Activated CD4-positive, alpha-beta T cell treated with anti-CD3 and anti-CD28 coated beads, Interleukin-2, amount 10 ng/mL, durations not matched to agents 24 days and 14 days (primary cell): Measurements from ENCODE around the gene HSD17B4. TPM values are rescaled to one million over a fixed set of nuclear protein-coding genes. Genes with fewer than 3 reads are reported as not detected.
"Not testable (repeated sequence)": the region's sequence is repeated elsewhere in the genome, so short reads cannot be mapped to it uniquely, and the experiment has no call there.

Experiments used
- DNase-seq: peaks from one replicate; pipeline ENCODE4 v3.0.0; 2022
- H3K27ac Mint-ChIP-seq: one replicate; pipeline ENCODE4 v1.8.0; 2022; ENCODE audit warnings: mild to moderate bottlenecking, mixed read lengths
- H3K27me3 Mint-ChIP-seq: one replicate; pipeline ENCODE4 v1.8.0; 2022; ENCODE audit warnings: mixed read lengths
- H3K36me3 Mint-ChIP-seq: one replicate; pipeline ENCODE4 v1.8.0; 2022; ENCODE audit warnings: low read depth, mild to moderate bottlenecking, mixed read lengths
- H3K4me1 Mint-ChIP-seq: one replicate; pipeline ENCODE4 v1.8.0; 2021; ENCODE audit warnings: mixed read lengths
- H3K4me3 Mint-ChIP-seq: one replicate; pipeline ENCODE4 v1.8.0; 2022; ENCODE audit warnings: mild to moderate bottlenecking, moderate library complexity, mixed read lengths
- H3K9me3 Mint-ChIP-seq: one replicate; pipeline ENCODE4 v1.8.0; 2021; ENCODE audit warnings: mixed read lengths
- intact Hi-C: fragments of 100-400 bp; cut with micrococcal nuclease; formaldehyde crosslinking; loops from one replicate; pipeline ENCODE4 v1.15.1; 2023
- total RNA-seq: library from RNA; stranded (reverse); gene quantifications from 2 replicates; pipeline ENCODE4 v1.2.3, GENCODE V29; 2022

Gene HSD17B4
- total RNA-seq, 1 donor from 2014 or later: 52.5 TPM

- not testable (repeated sequence) for H3K4me3 Mint-ChIP-seq, H3K27ac Mint-ChIP-seq, H3K36me3 Mint-ChIP-seq, H3K4me1 Mint-ChIP-seq, DNase-seq
- H3K9me3 Mint-ChIP-seq: peaks cover 12% of the 10 kb centered on the region
- peaks cover 47% of the 10 kb centered on the region for H3K27me3 Mint-ChIP-seq
- intact Hi-C loops: loop anchor here (2.0 kb wide), 1 partner anchor 13 kb away; the partner anchor contains the start of gene HSD17B4
Observed at GRCh38 chr5:119439632-119440031, 12.7 kb upstream of the HSD17B4 start.

- peaks cover 12% of the 10 kb centered on the region for H3K9me3 Mint-ChIP-seq
- H3K4me1 Mint-ChIP-seq, intact Hi-C loops, H3K36me3 Mint-ChIP-seq, H3K27ac Mint-ChIP-seq, H3K4me3 Mint-ChIP-seq, DNase-seq: not testable (repeated sequence)
- H3K27me3 Mint-ChIP-seq: peaks cover 47% of the 10 kb centered on the region
Observed at GRCh38 chr5:119444643-119445042, 7.7 kb upstream of the HSD17B4 start.

- Mint-ChIP-seq H3K27me3 (peaks cover 43% of the 10 kb centered on the region), H3K9me3 (peaks cover 8% of the 10 kb centered on the region), H3K27ac (no peak overlapping the region), H3K4me3 (no peak overlapping the region), H3K36me3 (no peaks in the 10 kb centered on the region), H3K4me1 (no peaks in the 10 kb centered on the region)
- no peak for DNase-seq
- intact Hi-C loops: no loop called here
Observed at GRCh38 chr5:119445544-119445943, 6.8 kb upstream of the HSD17B4 start.

- Mint-ChIP-seq H3K4me1 (peaks cover 15% of the 10 kb centered on the region), H3K27me3 (peaks cover 20% of the 10 kb centered on the region), H3K36me3 (no peaks in the 10 kb centered on the region), H3K9me3 (peaks cover 7% of the 10 kb centered on the region), H3K27ac (no peak overlapping the region), H3K4me3 (no peak overlapping the region)
- DNase-seq: no peak
- intact Hi-C loops: no loop called here
Observed at GRCh38 chr5:119449882-119450281, 2.4 kb upstream of the HSD17B4 start.

DNA sequence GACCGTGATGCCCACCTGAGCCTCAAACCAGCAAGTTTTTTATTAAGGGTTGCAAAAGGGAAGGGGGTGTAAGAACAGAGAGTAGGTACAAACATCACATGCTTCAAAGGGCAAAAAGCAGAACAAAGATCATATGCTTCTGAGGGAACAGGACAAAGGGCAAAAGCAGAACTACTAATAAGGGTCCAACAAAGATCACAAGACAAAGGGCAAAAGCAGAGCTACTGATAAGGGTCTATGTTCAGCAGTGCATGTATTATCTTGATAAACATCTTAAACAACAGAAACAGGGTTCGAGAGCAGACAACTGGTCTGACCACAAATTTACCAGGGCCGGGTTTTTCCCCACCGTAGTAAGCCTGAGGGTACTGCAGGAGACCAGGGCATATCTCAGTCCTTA lies 1.7 kb upstream of the HSD17B4 start:
- H3K27ac Mint-ChIP-seq, H3K36me3 Mint-ChIP-seq, H3K9me3 Mint-ChIP-seq, H3K4me3 Mint-ChIP-seq, DNase-seq, intact Hi-C loops: not testable (repeated sequence)
- Mint-ChIP-seq H3K27me3 (peaks cover 18% of the 10 kb centered on the region), H3K4me1 (peaks cover 15% of the 10 kb centered on the region)

- Mint-ChIP-seq H3K36me3 (no peaks in the 10 kb centered on the region), H3K4me1 (peaks cover 15% of the 10 kb centered on the region), H3K27ac (peak overlapping the region; percentile 49), H3K27me3 (peaks cover 18% of the 10 kb centered on the region), H3K4me3 (peak overlapping the region; percentile 95), H3K9me3 (peaks cover 7% of the 10 kb centered on the region)
- intact Hi-C loops: no loop called here
- no peak for DNase-seq
Observed at GRCh38 chr5:119451561-119451960, 736 bp upstream of the HSD17B4 start.

- Mint-ChIP-seq H3K4me1 (peaks cover 15% of the 10 kb centered on the region), H3K36me3 (peaks cover 3% of the 10 kb centered on the region), H3K4me3 (peak overlapping the region; percentile 95), H3K9me3 (peaks cover 7% of the 10 kb centered on the region), H3K27ac (peak overlapping the region; percentile 85), H3K27me3 (peaks cover 15% of the 10 kb centered on the region)
- peak; percentile 54 for DNase-seq
- intact Hi-C loops: loop anchor here (1.0 to 2.0 kb wide), 3 partner anchors 13 to 464 kb away; partner anchors contain the start of gene DTWD2
Observed at GRCh38 chr5:119452060-119452372, 281 bp upstream of the HSD17B4 start.

GRCh38 chr5:119453040-119453373 lies 710 bp downstream of the HSD17B4 start:
- Mint-ChIP-seq H3K27me3 (peaks cover 10% of the 10 kb centered on the region), H3K4me1 (peaks cover 15% of the 10 kb centered on the region), H3K4me3 (peak overlapping the region; percentile 95), H3K9me3 (peaks cover 7% of the 10 kb centered on the region), H3K27ac (peak overlapping the region; percentile 85), H3K36me3 (peaks cover 8% of the 10 kb centered on the region)
- no peak for DNase-seq
- intact Hi-C loops: loop anchor here (2.0 kb wide), 1 partner anchor 14 kb away; no protein-coding TSS in a partner anchor

DNA sequence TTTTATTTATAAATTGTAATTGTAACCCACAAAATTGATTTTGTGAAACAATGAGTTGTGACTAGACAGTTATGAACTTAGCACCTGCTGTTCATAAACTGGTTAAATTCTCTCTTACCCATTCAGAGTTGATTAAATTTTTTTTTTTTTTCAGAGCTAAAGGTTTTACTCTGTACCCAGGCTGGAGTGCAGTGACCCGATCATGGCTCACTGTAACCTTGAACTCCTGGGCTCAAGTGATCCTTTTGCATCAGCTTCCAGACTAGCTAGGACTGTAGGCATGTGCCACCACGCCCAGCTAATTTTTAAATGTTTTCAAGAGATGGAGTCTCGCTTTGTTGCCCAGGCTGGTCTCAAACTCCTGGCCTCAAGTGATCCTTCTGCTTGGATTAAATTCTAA lies 1.9 kb downstream of the HSD17B4 start:
- intact Hi-C loops: no loop called here
- Mint-ChIP-seq H3K27ac (no peak overlapping the region), H3K27me3 (peaks cover 7% of the 10 kb centered on the region), H3K4me3 (no peak overlapping the region), H3K4me1 (peaks cover 15% of the 10 kb centered on the region), H3K9me3 (peaks cover 7% of the 10 kb centered on the region), H3K36me3 (peaks cover 8% of the 10 kb centered on the region)
- DNase-seq: no peak

DNA sequence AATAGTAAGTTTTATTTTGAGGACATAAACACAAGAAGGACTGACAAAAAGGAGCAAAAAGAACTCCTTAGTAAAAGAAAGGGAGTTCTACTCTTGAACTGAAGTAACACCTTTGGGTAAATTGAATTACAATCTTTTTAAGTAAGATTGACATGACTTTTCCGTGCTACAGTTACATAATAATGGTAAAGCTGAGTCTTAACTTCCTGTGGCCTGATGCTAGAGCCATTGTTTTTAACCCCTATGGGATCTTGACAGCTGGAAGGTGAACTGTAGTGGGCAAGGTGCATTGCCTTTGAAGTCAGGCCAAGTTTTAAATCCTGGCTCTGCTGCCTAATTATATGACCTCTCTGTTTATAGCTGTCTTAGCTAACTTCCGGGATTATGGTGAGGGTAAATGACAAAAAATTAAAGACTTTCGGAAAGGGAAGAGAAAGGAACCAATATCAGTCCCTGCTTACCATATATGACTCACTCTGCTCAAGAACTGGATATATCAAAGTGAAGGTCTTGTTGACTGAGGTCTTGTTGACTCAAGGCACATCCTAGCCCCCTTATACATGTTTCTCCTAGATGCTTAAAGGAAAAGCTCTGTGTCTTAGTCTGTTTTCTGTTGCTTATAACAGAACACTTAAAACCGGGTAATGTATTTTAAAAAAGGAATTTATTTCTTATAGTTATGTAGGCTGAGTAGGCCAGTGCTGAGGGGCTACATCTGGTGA lies 6.8 kb downstream of the HSD17B4 start:
- Mint-ChIP-seq H3K9me3 (peaks cover 2% of the 10 kb centered on the region), H3K27me3 (no peaks in the 10 kb centered on the region), H3K36me3 (peaks cover 12% of the 10 kb centered on the region), H3K4me1 (no peaks in the 10 kb centered on the region), H3K27ac (no peak overlapping the region), H3K4me3 (no peak overlapping the region)
- intact Hi-C loops: no loop called here
- no peak for DNase-seq

GRCh38 chr5:119465640-119466039 lies 13.3 kb downstream of the HSD17B4 start:
- Mint-ChIP-seq H3K9me3 (peaks cover 38% of the 10 kb centered on the region), H3K36me3 (peaks cover 39% of the 10 kb centered on the region), H3K4me1 (peaks cover 4% of the 10 kb centered on the region), H3K4me3 (no peak overlapping the region), H3K27ac (no peak overlapping the region), H3K27me3 (no peaks in the 10 kb centered on the region)
- intact Hi-C loops: no loop called here
- no peak for DNase-seq

DNA sequence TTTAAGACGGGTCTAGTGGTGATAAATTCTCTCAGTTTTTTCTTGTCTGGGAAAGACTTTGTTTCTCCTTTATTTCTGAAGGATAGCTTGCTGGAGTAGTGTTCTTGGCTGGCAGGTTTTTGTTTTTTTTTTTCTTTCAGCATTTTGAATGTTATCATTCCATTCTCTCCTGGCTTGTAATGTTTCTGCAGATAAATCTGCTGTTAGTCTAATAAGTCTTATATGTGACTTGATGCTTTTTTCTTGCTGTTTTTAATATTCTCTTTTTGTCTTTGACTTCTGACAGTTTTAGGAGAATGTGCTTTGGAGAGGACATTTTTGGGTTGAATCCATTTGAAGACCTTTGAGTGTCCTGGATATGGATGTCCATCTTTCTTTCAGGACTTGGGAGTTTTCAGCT lies 16.0 kb downstream of the HSD17B4 start:
- Mint-ChIP-seq H3K27ac (no peak overlapping the region), H3K36me3 (peaks cover 39% of the 10 kb centered on the region), H3K27me3 (no peaks in the 10 kb centered on the region), H3K4me3 (no peak overlapping the region), H3K4me1 (peaks cover 5% of the 10 kb centered on the region), H3K9me3 (peaks cover 38% of the 10 kb centered on the region)
- DNase-seq: no peak
- intact Hi-C loops: no loop called here

DNA sequence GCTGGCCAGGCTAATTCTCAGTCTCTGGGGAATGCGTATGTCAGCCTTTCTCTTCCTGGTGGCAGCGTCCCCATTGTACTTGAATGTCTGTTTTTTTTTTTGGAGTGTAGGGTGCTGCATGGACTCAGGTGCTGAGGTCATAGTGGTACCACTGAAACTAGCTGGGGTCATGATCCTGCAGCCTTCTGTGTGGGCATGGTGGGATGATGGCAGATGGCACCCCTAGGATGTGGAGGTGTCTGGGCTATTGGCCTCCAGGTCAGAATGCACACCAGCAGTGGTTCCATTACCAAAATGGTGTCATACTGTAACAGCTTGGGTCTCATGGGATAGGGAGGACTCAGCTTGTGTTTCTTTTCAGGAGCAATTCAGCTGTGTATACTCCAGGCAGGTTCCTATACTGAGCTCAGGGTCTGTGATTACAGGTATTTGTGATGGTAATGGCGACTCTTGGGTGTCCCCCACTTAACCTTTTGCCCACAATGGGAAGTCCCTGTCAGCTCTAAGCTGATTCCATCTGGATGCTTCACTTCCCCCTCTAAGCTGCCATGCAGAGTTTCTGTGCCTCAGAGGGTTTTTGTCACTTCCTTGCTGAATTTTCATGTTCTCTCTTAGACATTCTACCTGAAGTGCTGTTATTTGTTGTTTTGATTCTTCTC lies 17.9 kb downstream of the HSD17B4 start:
- H3K4me1 Mint-ChIP-seq: peaks cover 5% of the 10 kb centered on the region
- no peak overlapping the region for H3K4me3 Mint-ChIP-seq

GRCh38 chr5:119470851-119471451 lies 18.7 kb downstream of the HSD17B4 start:
- no peak overlapping the region for H3K27ac Mint-ChIP-seq
- peaks cover 5% of the 10 kb centered on the region for H3K4me1 Mint-ChIP-seq
- no peaks in the 10 kb centered on the region for H3K27me3 Mint-ChIP-seq
- no peak overlapping the region for H3K4me3 Mint-ChIP-seq
- intact Hi-C loops: loop anchor here (5.0 kb wide), 2 partner anchors 271 to 986 kb away; no protein-coding TSS in a partner anchor
- peaks cover 33% of the 10 kb centered on the region for H3K36me3 Mint-ChIP-seq
- peaks cover 29% of the 10 kb centered on the region for H3K9me3 Mint-ChIP-seq
- peak; percentile 73 for DNase-seq

More for the DNA sequence above, 17.9 kb downstream of the HSD17B4 start:
- DNase-seq: no peak
- intact Hi-C loops: loop anchor here (5.0 kb wide), 2 partner anchors 272 to 987 kb away; no protein-coding TSS in a partner anchor
- Mint-ChIP-seq H3K27me3 (no peaks in the 10 kb centered on the region), H3K27ac (no peak overlapping the region), H3K36me3 (peaks cover 36% of the 10 kb centered on the region), H3K9me3 (peaks cover 32% of the 10 kb centered on the region)
